ENCODE measurements around the gene ATG3.
A peak's percentile ranks its signal among the peaks of the same experiment; 100 is the strongest.
"Not testable (repeated sequence)": the region's sequence is repeated elsewhere in the genome, so short reads cannot be mapped to it uniquely, and the experiment has no call there.

The ATG3 gene

DNA sequence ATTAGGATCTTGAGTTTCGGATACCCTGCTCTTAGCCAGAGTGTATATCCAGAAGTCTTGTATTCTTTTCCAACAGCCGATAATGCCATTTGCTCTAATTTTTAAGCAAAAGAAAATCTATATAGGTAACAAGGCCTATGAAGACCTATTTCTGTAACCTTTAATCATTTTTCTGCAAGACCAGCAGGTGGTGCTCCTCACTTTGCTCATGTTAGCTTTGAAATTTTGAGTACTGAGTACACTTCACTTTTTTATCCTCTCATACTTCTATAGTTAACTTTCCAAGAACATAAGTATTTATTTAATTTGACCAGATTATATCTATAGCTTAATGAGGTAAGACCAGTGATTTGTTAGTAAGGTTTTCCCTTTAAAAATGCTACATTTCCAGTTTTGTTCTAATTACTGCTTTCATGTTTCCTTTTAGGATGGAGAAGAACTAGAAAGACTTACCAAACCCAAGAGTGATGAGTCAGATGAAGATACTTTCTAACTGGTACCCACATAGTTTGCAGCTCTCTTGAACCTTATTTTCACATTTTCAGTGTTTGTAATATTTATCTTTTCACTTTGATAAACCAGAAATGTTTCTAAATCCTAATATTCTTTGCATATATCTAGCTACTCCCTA is 20.6 kb upstream of the ATG3 start:
- Histone ChIP-seq H3K27me3 (ENCODE audit: low read depth) (no peaks in the 10 kb centered on the region), H3K4me3 (no peak overlapping the region), H3K36me3 (replicated peaks) (peaks cover 20% of the 10 kb centered on the region), H3K4me1 (no peaks in the 10 kb centered on the region), H3K9me3 (no peaks in the 10 kb centered on the region)
- in situ Hi-C loops (cut with MboI; ENCODE audit: low sequenced_read_pairs) = no loop called here
- peak; percentile 50 to 57 for DNase-seq (ENCODE audit: low spot score in 2 of 2)

DNA sequence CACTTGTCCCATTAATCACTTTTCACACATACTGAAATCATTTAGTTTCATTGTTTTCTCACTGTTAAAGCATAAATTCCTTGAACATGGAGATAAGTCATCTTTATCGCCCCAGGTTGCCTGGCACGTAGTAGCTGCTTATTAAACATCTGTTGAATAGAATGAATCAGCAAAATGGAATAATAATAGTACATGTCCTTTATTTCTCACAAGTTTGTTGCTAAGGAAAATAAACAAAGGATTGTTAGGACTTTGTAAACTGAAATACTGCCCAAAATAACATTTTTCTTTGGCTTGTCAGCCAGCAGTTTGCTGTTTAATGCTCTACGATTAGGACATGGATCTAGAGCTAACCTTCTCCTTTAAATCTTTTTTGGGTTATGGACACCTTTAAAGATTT is 17.9 kb upstream of the ATG3 start:
- peaks cover 20% of the 10 kb centered on the region for H3K36me3 ChIP-seq (replicated peaks)
- H3K4me1 ChIP-seq = no peaks in the 10 kb centered on the region
- no peaks in the 10 kb centered on the region for H3K27me3 ChIP-seq (ENCODE audit: low read depth)
- no peak overlapping the region for H3K4me3 ChIP-seq
- in situ Hi-C loops (cut with MboI; ENCODE audit: low sequenced_read_pairs) = no loop called here
- H3K9me3 ChIP-seq = no peaks in the 10 kb centered on the region
- DNase-seq (ENCODE audit: low spot score in 2 of 2) = no peak

DNA sequence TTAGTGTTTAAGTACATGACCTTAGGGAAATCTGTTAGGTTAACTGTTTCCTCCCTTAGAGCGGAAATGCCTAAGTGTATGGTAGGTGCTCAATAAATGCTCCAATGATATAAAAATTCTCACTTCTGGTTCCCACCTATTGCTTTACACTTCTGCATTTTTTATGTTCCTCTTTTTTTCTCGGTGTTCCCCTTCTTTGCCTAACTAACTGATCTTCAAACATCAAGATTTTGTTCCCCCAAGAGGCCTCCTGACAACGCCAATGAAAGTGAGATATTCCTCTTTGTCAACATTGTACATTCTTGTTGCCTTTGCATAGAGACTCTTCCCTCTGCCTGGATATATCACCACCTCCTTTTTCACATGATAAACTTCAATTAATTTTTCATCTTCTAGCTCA is 17.5 kb upstream of the ATG3 start:
- no peak for DNase-seq (ENCODE audit: low spot score in 2 of 2)
- Histone ChIP-seq H3K4me1 (no peaks in the 10 kb centered on the region), H3K27me3 (ENCODE audit: low read depth) (no peaks in the 10 kb centered on the region), H3K36me3 (replicated peaks) (peaks cover 20% of the 10 kb centered on the region), H3K4me3 (no peak overlapping the region), H3K9me3 (no peaks in the 10 kb centered on the region)
- in situ Hi-C loops (cut with MboI; ENCODE audit: low sequenced_read_pairs) = no loop called here

DNA sequence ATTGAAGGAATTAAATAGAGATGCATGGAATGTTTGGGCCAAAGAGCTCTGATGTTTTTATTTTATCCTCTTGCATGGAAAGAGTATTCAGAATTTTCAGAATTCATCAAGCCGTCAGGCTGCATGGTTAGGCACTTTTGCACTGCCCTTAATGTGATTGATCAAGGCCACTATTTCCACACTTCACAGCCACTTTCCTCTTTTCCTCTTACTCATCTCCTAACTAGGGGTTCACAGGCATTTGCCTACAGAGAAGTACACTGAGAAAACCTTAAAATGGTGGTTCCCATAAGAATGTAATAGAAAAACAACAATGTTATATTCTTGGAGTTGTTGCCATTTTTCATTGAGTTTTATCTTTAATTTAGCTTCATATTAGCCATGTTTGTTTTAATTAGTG is 10.9 kb upstream of the ATG3 start:
- in situ Hi-C loops (cut with MboI; ENCODE audit: low sequenced_read_pairs) = no loop called here
- H3K36me3 ChIP-seq (replicated peaks) = peaks cover 7% of the 10 kb centered on the region

DNA sequence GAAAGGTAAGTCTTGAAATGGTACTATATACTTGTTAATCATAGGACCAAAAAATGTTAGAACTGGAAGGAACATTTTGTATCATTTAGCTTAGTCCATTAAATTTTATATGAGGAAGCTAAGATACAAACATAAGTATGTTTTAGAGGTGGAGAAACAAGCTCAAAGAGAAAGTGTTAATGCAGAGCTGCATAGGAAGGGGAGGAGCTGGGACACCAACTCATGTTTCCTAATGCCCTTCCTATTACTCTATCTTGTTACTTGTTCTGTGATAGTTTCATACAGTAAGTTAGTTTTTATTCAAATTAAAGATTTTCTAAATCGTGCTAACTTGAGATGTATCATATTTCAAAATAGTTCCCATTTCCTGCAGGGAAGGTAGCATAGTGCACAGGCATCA is 7.5 kb upstream of the ATG3 start:
- no peak overlapping the region for H3K4me3 ChIP-seq
- H3K27me3 ChIP-seq (ENCODE audit: low read depth) = no peaks in the 10 kb centered on the region
- in situ Hi-C loops (cut with MboI; ENCODE audit: low sequenced_read_pairs) = no loop called here
- no peak for DNase-seq (ENCODE audit: low spot score in 2 of 2)
- peaks cover 7% of the 10 kb centered on the region for H3K36me3 ChIP-seq (replicated peaks)
- H3K4me1 ChIP-seq = peaks cover 7% of the 10 kb centered on the region
- no peaks in the 10 kb centered on the region for H3K9me3 ChIP-seq

More for the DNA sequence above, 10.9 kb upstream of the ATG3 start:
- Histone ChIP-seq H3K9me3 (no peaks in the 10 kb centered on the region), H3K4me1 (no peaks in the 10 kb centered on the region), H3K27me3 (ENCODE audit: low read depth) (no peaks in the 10 kb centered on the region), H3K4me3 (no peak overlapping the region)
- no peak for DNase-seq (ENCODE audit: low spot score in 2 of 2)

DNA sequence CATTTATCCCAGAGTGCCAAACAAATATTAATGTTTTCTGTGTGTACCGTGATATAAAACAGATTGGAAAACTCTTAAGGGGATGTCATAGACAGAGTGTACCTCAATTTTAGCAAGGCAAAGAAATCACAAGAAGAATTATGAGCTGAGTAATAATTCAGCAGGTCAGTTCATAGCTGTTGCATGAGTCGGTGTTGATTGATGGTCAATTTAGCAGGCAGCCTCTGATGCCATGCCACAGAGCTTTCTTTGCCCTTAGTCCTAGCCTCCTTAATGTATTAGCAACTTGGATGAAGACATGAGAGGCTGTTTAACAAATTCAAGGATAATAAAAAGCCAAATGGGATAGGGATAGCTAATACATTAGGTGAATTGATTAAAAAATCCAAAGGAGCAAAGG is 6.9 kb upstream of the ATG3 start:
- DNase-seq (ENCODE audit: low spot score in 2 of 2) = no peak
- H3K4me1 ChIP-seq = peaks cover 13% of the 10 kb centered on the region

DNA sequence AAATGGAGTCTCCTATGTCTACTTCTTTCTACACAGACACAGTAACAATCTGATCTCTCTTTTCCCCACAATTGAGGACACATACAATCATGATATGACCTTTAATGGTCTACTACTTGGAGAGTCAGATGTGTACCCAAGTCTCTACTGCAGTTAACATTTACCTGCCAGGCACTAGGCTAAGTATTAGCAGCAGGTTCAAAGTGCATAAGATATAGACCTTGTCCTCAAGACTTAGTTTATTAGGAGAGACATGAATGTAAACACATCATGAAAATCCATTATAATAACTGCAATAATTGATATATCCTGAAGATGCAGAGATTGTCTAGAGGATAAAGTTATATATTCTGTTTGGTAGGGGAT is 3.2 kb upstream of the ATG3 start:
- no peak for DNase-seq (ENCODE audit: low spot score in 2 of 2)
- no peaks in the 10 kb centered on the region for H3K27me3 ChIP-seq (ENCODE audit: low read depth)
- H3K36me3 ChIP-seq (replicated peaks) = no peaks in the 10 kb centered on the region
- H3K4me1 ChIP-seq = peaks cover 19% of the 10 kb centered on the region
- no peaks in the 10 kb centered on the region for H3K9me3 ChIP-seq
- H3K4me3 ChIP-seq = no peak overlapping the region
- in situ Hi-C loops (cut with MboI; ENCODE audit: low sequenced_read_pairs) = no loop called here

More for the DNA sequence above, 6.9 kb upstream of the ATG3 start:
- no peaks in the 10 kb centered on the region for H3K9me3 ChIP-seq
- no peak overlapping the region for H3K4me3 ChIP-seq
- in situ Hi-C loops (cut with MboI; ENCODE audit: low sequenced_read_pairs) = no loop called here
- no peaks in the 10 kb centered on the region for H3K27me3 ChIP-seq (ENCODE audit: low read depth)
- H3K36me3 ChIP-seq (replicated peaks) = peaks cover 7% of the 10 kb centered on the region

DNA sequence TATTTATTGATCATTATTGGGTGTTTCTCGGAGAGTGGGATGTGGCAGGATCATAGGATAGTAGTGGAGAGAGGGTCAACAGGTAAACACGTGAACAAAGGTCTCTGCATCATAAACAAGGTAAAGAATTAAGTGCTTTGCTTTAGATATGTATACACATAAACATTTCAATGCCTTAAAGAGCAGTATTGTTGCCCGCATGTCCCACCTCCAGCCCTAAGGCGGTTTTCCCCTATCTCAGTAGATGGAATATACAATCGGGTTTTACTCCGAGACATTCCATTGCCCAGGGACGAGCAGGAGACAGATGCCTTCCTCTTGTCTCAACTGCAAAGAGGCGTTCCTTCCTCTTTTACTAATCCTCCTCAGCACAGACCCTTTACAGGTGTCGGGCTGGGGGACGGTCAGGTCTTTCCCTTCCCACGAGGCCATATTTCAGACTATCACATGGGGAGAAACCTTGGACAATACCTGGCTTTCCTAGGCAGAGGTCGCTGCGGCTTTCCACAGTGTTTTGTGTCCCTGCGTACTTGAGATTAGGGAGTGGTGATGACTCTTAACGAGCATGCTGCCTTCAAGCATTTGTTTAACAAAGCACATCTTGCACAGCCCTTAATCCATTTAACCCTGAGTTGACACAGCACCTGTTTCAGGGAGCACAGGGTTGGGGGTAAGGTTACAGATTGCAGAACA is 2.6 kb upstream of the ATG3 start:
- peak overlapping the region; percentile 6; the same call in 1 of the 2 replicates for H3K4me3 ChIP-seq
- H3K27me3 ChIP-seq (ENCODE audit: low read depth); H3K36me3 ChIP-seq (replicated peaks); H3K9me3 ChIP-seq; in situ Hi-C loops (cut with MboI; ENCODE audit: low sequenced_read_pairs): not testable (repeated sequence)
- DNase-seq (ENCODE audit: low spot score in 2 of 2) = peak; percentile 41 to 79
- H3K4me1 ChIP-seq = peaks cover 24% of the 10 kb centered on the region

DNA sequence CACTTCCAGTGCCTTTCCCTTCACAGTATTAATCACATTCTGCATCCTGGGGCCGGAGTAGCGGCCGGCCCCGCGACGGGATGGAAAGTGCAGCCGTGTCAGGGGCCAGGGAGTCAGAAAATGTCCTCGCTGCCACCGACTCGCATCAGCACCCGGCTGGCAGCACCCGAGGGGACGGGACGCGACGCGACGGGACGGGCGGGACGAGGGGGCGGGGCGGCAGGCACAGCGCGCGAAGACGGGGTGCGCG is 353 bp downstream of the ATG3 start:
- peaks cover 26% of the 10 kb centered on the region for H3K4me1 ChIP-seq
- H3K36me3 ChIP-seq (replicated peaks) = peaks cover 9% of the 10 kb centered on the region; the same call in 1 of the 2 replicates
- no peak for DNase-seq (ENCODE audit: low spot score in 2 of 2)
- in situ Hi-C loops (cut with MboI; ENCODE audit: low sequenced_read_pairs) = no loop called here
- H3K4me3 ChIP-seq = peak overlapping the region; percentile 56
- no peaks in the 10 kb centered on the region for H3K27me3 ChIP-seq (ENCODE audit: low read depth)
- no peaks in the 10 kb centered on the region for H3K9me3 ChIP-seq

DNA sequence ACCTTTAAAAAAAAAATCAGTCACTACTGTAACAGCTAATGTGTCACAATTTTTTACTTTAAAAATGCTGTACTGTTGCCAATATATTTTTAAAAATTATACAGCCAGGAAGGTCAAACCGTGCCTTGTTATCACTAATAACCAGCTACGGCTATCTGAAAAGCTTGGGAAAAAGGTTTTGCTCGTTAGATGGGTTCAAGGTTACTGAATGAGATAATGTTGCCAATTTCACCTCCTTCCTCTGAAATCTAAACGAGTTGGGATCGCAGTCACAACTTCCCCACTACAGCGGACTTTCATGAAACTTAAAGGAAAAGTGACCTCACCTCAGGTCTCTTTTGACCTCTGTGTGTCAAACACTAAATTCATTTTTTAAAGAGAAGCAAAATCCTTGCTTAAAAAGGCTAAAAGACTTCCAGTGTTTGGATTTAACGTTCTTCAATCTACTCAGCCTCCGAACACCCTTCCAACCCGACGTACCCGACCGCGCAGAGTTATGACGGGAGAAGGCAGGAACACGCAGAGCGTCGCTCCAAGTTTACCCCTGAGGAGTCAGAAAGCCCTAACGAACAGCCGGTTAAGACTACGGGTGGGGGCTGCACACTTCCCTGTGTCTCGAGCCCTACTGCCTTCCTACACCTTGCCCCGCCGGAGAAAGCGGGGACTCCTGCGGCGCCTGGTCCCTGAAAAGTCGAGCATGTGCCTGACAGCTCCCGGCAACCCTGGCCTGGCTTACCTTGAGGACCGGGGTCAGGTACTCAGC is 860 bp downstream of the ATG3 start:
- peak overlapping the region; percentile 56 for H3K4me3 ChIP-seq
- H3K27me3 ChIP-seq (ENCODE audit: low read depth) = no peaks in the 10 kb centered on the region
- H3K36me3 ChIP-seq (replicated peaks) = peaks cover 9% of the 10 kb centered on the region
- DNase-seq (ENCODE audit: low spot score in 2 of 2) = peak; percentile 68 to 78
- H3K4me1 ChIP-seq = peaks cover 26% of the 10 kb centered on the region
- H3K9me3 ChIP-seq = no peaks in the 10 kb centered on the region
- in situ Hi-C loops (cut with MboI; ENCODE audit: low sequenced_read_pairs) = no loop called here

DNA sequence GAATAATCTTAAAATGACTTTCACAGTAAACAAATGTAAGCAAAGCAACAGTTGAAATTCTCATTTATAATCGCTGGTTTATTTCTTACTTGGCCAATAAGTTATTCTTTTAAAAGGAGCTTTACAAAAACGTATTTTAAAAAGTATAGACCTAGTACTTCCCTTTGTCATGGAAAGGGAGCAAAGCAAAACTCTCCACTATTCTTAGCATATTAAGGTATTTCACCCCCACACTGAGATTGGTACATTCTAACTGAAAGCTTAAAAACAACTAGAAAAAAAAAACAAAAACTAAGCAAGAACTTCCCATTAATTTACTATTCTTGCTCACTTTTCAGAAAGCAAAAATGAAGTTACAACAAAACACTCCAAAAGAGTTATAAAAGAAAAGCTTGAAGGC is 1.5 kb downstream of the ATG3 start:
- peaks cover 26% of the 10 kb centered on the region for H3K4me1 ChIP-seq
- peak overlapping the region; percentile 56 for H3K4me3 ChIP-seq
- H3K36me3 ChIP-seq (replicated peaks) = peaks cover 9% of the 10 kb centered on the region
- in situ Hi-C loops (cut with MboI; ENCODE audit: low sequenced_read_pairs) = no loop called here
- H3K27me3 ChIP-seq (ENCODE audit: low read depth) = no peaks in the 10 kb centered on the region
- no peak for DNase-seq (ENCODE audit: low spot score in 2 of 2)
- H3K9me3 ChIP-seq = no peaks in the 10 kb centered on the region

DNA sequence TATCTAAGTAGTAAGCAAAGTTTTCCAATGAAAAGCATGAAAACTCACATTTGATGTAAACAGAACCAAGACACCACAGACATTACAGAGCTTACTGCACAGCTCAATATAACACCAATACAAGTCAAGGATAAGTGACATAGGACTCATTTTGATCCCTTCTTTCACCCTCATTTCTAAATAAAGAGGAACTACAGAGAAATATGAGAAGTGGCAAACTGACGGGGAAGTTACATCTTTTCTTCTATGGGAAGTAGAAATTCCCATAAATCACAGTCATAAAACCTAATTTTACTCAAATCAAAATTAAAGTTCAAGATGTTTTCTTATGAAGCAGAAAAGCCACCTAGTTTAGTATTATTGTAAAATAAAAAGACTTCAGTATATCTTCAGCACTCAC is 3.8 kb downstream of the ATG3 start:
- Histone ChIP-seq H3K36me3 (replicated peaks) (peaks cover 9% of the 10 kb centered on the region), H3K9me3 (no peaks in the 10 kb centered on the region), H3K4me1 (peaks cover 9% of the 10 kb centered on the region), H3K27me3 (ENCODE audit: low read depth) (no peaks in the 10 kb centered on the region), H3K4me3 (no peak overlapping the region)
- in situ Hi-C loops (cut with MboI; ENCODE audit: low sequenced_read_pairs) = no loop called here
- no peak for DNase-seq (ENCODE audit: low spot score in 2 of 2)

DNA sequence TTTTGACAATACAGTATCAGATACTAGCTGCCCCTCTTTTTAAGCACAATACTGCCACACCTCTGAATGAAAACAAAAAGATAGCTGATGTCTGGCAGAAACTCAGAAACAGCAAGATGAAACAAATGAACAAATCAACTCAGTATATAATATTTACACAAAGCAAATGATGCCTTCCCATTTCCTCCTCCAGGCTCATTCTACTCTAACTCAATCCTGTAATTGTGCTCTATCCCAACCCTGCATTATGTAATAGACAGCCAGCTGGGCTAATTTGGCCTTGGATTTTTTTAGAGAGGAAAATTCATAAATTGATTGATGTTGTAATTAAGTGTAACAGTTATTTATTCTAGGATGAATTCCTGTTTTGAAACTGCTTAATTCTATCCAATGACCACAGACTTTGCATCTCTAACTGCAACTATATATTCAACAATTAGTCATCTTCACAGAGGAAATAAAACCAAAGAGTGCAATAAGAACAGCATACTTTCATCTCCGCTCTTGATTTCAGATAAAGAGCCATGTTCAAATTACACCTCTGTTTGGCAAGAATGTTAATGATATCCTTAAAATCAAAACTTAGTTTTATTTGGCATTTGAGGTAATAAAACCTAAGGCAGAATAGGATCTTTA is 6.1 kb downstream of the ATG3 start:
- Histone ChIP-seq H3K4me3 (no peak overlapping the region), H3K36me3 (replicated peaks) (peaks cover 9% of the 10 kb centered on the region), H3K4me1 (peaks cover 9% of the 10 kb centered on the region), H3K9me3 (no peaks in the 10 kb centered on the region), H3K27me3 (ENCODE audit: low read depth) (no peaks in the 10 kb centered on the region)
- DNase-seq (ENCODE audit: low spot score in 2 of 2) = no peak
- in situ Hi-C loops (cut with MboI; ENCODE audit: low sequenced_read_pairs) = no loop called here

DNA sequence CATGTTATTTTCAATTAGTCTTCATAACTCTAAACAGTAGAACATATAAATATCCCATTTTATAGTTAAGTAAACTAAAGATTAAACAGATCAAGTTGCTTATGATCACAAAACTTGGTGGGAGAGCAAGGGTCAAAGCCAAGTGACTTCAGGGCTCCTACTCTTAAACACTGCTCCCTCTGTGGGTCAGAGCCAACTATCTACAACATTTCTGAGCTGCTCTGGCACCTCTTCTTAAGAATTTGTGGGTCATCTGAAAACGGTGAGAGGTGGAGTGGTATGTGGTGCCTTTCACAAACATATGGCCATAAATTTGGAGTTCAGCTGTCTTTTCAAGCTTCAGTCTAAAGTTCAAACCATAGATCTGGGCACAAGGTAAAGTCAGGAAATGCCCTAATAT is 10.9 kb downstream of the ATG3 start:
- in situ Hi-C loops (cut with MboI; ENCODE audit: low sequenced_read_pairs) = no loop called here
- no peaks in the 10 kb centered on the region for H3K9me3 ChIP-seq
- no peak overlapping the region for H3K4me3 ChIP-seq
- peaks cover 19% of the 10 kb centered on the region for H3K36me3 ChIP-seq (replicated peaks)
- DNase-seq (ENCODE audit: low spot score in 2 of 2) = no peak
- no peaks in the 10 kb centered on the region for H3K4me1 ChIP-seq
- H3K27me3 ChIP-seq (ENCODE audit: low read depth) = no peaks in the 10 kb centered on the region
